ENCODE results near the gene ANP32E. TPM values are rescaled to one million over a fixed set of nuclear protein-coding genes. Genes with fewer than 3 reads are reported as not detected.
"Not testable (repeated sequence)": the region's sequence is repeated elsewhere in the genome, so short reads cannot be mapped to it uniquely, and the experiment has no call there.

The ANP32E gene
- total RNA-seq, 1 donor from 2014 or later, result 16.8 TPM

DNA sequence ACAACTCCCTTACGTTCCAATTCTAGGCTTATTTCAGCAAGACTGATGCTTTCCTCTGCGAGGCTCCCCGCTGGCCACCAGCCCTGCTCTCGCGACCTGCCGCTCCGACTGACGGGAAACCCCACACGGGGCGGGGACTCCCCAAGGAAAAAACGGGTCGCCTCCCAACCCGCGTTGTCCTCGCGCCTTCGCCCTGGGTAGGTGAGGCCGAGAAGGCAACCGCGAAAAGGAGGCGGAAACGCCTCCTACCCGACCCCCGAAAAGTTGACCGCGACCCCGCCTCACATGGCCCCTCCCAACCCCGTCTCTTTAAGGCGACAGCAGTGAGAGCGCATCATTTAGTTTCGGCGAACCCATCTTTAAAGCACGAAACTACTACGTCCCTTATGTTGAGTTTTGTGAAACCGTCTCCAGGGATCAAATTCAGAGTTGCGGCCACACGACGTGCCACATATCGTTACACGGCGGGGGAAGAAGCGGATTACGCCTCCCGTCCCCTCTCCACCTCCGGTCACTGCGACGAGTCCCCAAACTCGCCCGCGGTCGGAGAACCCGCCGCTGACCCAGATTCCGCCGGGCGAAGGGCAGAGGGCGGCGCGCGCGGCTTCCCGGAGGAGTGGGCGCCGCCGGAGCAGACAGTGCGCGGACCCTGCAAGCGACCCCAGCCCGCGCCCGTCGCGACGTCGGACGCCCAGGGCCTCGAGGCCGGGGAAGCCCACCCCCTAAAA lies 1.2 kb downstream of the ANP32E start:
- H3K36me3 ChIP-seq (ENCODE audit: control insufficient read depth, insufficient read depth, low read length), result no peaks in the 10 kb centered on the region
- H3K27me3 ChIP-seq (ENCODE audit: control insufficient read depth, insufficient read depth, low read length), result no peaks in the 10 kb centered on the region
- peak overlapping the region; percentile 85 for H3K4me3 ChIP-seq (ENCODE audit: low read depth, low read length)
- no peak for TF ChIP-seq CTCF (IDR thresholded peaks at IDR 0.05; ENCODE audit: insufficient read depth, low read length, poor library complexity, severe bottlenecking)
- no peak for DNase-seq (ENCODE audit: low read depth)

- no peak for TF ChIP-seq CTCF (IDR thresholded peaks at IDR 0.05; ENCODE audit: insufficient read depth, low read length, poor library complexity, severe bottlenecking)
- Histone ChIP-seq H3K27me3 (ENCODE audit: control insufficient read depth, insufficient read depth, low read length) (no peaks in the 10 kb centered on the region), H3K4me3 (ENCODE audit: low read depth, low read length) (peak overlapping the region; percentile 85), H3K36me3 (ENCODE audit: control insufficient read depth, insufficient read depth, low read length) (no peaks in the 10 kb centered on the region)
- no peak for DNase-seq (ENCODE audit: low read depth)
These were observed 1.7 kb downstream of the ANP32E start for GRCh38 chr1:150234309-150234565.

GRCh38 chr1:150233359-150234308 lies 2.3 kb downstream of the ANP32E start:
- Histone ChIP-seq H3K27me3 (ENCODE audit: control insufficient read depth, insufficient read depth, low read length) (no peaks in the 10 kb centered on the region), H3K4me3 (ENCODE audit: low read depth, low read length) (peak overlapping the region; percentile 85), H3K36me3 (ENCODE audit: control insufficient read depth, insufficient read depth, low read length) (no peaks in the 10 kb centered on the region)
- TF ChIP-seq CTCF (IDR thresholded peaks at IDR 0.05; ENCODE audit: insufficient read depth, low read length, poor library complexity, severe bottlenecking), result no peak
- DNase-seq (ENCODE audit: low read depth), result no peak

DNA sequence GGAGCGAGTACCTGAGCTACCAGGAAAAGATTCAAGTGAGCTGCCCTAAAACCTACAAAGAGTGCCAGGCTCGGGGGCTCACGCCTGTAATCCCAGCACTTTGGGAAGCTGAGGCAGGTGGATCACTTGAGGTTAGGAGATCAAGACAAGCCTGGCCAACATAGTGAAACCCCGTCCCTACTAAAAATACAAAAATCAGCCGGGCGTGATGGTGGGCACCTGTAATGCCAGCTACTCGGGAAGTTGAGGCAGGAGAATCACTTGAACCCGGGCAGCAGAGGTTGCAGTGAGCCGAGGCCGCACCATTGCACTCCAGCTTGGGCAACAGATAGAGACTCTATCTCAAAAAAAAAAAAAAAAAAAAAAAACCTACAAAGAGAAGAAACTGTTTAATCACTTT lies 3.0 kb downstream of the ANP32E start:
- DNase-seq (ENCODE audit: low read depth); H3K27me3 ChIP-seq (ENCODE audit: control insufficient read depth, insufficient read depth, low read length); H3K4me3 ChIP-seq (ENCODE audit: low read depth, low read length); H3K36me3 ChIP-seq (ENCODE audit: control insufficient read depth, insufficient read depth, low read length): not testable (repeated sequence)

- H3K27me3 ChIP-seq (ENCODE audit: control insufficient read depth, insufficient read depth, low read length); DNase-seq (ENCODE audit: low read depth); H3K4me3 ChIP-seq (ENCODE audit: low read depth, low read length); H3K36me3 ChIP-seq (ENCODE audit: control insufficient read depth, insufficient read depth, low read length): not testable (repeated sequence)
These were observed 7.7 kb downstream of the ANP32E start for GRCh38 chr1:150228246-150228645.

DNA sequence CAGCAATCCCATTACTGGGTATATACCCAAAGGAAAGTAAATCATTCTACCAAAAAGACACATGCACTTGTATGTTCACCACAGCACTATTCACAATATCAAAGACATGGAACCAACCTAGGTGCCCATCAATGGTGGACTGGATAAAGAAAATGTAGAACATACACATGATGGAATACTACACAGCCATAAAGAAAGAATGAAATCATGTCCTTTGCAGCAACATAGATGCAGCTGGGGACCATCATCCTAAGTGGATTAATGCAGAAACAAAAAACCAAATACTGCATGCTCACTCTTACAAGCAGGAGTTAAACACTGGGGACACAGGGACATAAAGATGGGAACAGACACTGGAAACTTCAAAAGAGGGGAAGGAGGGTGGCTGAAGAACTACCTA lies 8.7 kb downstream of the ANP32E start:
- TF ChIP-seq CTCF (IDR thresholded peaks at IDR 0.05; ENCODE audit: insufficient read depth, low read length, poor library complexity, severe bottlenecking), result no peak

More for the DNA sequence above, 8.7 kb downstream of the ANP32E start:
- Histone ChIP-seq H3K27me3 (ENCODE audit: control insufficient read depth, insufficient read depth, low read length) (no peaks in the 10 kb centered on the region), H3K36me3 (ENCODE audit: control insufficient read depth, insufficient read depth, low read length) (peaks cover 1% of the 10 kb centered on the region), H3K4me3 (ENCODE audit: low read depth, low read length) (no peak overlapping the region)
- no peak for DNase-seq (ENCODE audit: low read depth)

Data from kidney epithelial cell (primary cell).